ENCODE data around the gene MOV10L1. TPM values are rescaled to one million over a fixed set of nuclear protein-coding genes. Genes with fewer than 3 reads are reported as not detected.
A peak's percentile ranks its signal among the peaks of the same experiment; 100 is the strongest.

The MOV10L1 gene
- total and polyA plus RNA-seq, 2 experiments from 2014 or later, result 0.73 to 1.8 TPM

GRCh38 chr22:50044485-50045118 is 45.2 kb upstream of the MOV10L1 start (continued):
- TF ChIP-seq ZNF462 (CRISPR knock-in tag; IDR thresholded peaks at IDR 0.05) (no peak), ETS1 (IDR thresholded peaks at IDR 0.05) (no peak), JUNB (IDR thresholded peaks at IDR 0.05; ENCODE audit: unreplicated experiment) (no peak)

GRCh38 chr22:50045211-50046018 is 44.4 kb upstream of the MOV10L1 start:
- no peaks in the 10 kb centered on the region for H3K9me3 Mint-ChIP-seq
- DNase-seq (ENCODE audit: low spot score), result no peak
- TF ChIP-seq EZH2phosphoT487 (IDR thresholded peaks at IDR 0.05; ENCODE audit: unreplicated experiment), result no peak
- no peak for TF ChIP-seq EZH2 (IDR thresholded peaks at IDR 0.05; ENCODE audit: low read depth, unreplicated experiment)
- no peak for TF ChIP-seq ZNF114 (CRISPR knock-in tag; IDR thresholded peaks at IDR 0.05)
- TF ChIP-seq POLR2AphosphoS5 (IDR thresholded peaks at IDR 0.05; ENCODE audit: low read depth), result no peak
- TF ChIP-seq STAT1 (IDR thresholded peaks at IDR 0.05; ENCODE audit: unreplicated experiment), result no peak
- TF ChIP-seq ETS1 (IDR thresholded peaks at IDR 0.05), result no peak
- no peak for TF ChIP-seq CREB1 (CRISPR knock-in tag; IDR thresholded peaks at IDR 0.05; ENCODE audit: low read depth)
- no peak for TF ChIP-seq REST (IDR thresholded peaks at IDR 0.05; ENCODE audit: unreplicated experiment)

More at GRCh38 chr22:50045211-50046018, 44.4 kb upstream of the MOV10L1 start:
- no peaks in the 10 kb centered on the region for H3K4me1 Mint-ChIP-seq
- ATAC-seq, result peak; percentile 19
- Histone ChIP-seq H4K20me1 (replicated peaks; ENCODE audit: insufficient read depth) (no peaks in the 10 kb centered on the region), H3K27me3 (ENCODE audit: insufficient read depth) (no peaks in the 10 kb centered on the region), H3K4me1 (ENCODE audit: insufficient read depth) (no peaks in the 10 kb centered on the region), H3F3A (replicated peaks; ENCODE audit: low read depth) (no peaks in the 10 kb centered on the region), H2AFZ (no peak overlapping the region), H3K4me2 (no peak overlapping the region), H3K9me2 (ENCODE audit: insufficient read depth) (no peaks in the 10 kb centered on the region), H3K27ac (ENCODE audit: low read depth) (no peak overlapping the region), H3K36me3 (ENCODE audit: insufficient read depth) (no peaks in the 10 kb centered on the region), H3K4me3 (no peak overlapping the region), H3K79me2 (replicated peaks; ENCODE audit: insufficient read depth) (no peaks in the 10 kb centered on the region)
- H3K4me3 Mint-ChIP-seq, result no peak overlapping the region
- peaks cover 4% of the 10 kb centered on the region for H3K27me3 Mint-ChIP-seq (ENCODE audit: insufficient read depth, low read depth, poor library complexity)
- H3K36me3 Mint-ChIP-seq (ENCODE audit: low read depth), result no peaks in the 10 kb centered on the region
- no peak overlapping the region for H3K27ac Mint-ChIP-seq

Data from GM23338 (cell line).